ENCODE results near the gene TAF1L.
"Not testable (repeated sequence)": the region's sequence is repeated elsewhere in the genome, so short reads cannot be mapped to it uniquely, and the experiment has no call there.

The TAF1L gene, protein sequence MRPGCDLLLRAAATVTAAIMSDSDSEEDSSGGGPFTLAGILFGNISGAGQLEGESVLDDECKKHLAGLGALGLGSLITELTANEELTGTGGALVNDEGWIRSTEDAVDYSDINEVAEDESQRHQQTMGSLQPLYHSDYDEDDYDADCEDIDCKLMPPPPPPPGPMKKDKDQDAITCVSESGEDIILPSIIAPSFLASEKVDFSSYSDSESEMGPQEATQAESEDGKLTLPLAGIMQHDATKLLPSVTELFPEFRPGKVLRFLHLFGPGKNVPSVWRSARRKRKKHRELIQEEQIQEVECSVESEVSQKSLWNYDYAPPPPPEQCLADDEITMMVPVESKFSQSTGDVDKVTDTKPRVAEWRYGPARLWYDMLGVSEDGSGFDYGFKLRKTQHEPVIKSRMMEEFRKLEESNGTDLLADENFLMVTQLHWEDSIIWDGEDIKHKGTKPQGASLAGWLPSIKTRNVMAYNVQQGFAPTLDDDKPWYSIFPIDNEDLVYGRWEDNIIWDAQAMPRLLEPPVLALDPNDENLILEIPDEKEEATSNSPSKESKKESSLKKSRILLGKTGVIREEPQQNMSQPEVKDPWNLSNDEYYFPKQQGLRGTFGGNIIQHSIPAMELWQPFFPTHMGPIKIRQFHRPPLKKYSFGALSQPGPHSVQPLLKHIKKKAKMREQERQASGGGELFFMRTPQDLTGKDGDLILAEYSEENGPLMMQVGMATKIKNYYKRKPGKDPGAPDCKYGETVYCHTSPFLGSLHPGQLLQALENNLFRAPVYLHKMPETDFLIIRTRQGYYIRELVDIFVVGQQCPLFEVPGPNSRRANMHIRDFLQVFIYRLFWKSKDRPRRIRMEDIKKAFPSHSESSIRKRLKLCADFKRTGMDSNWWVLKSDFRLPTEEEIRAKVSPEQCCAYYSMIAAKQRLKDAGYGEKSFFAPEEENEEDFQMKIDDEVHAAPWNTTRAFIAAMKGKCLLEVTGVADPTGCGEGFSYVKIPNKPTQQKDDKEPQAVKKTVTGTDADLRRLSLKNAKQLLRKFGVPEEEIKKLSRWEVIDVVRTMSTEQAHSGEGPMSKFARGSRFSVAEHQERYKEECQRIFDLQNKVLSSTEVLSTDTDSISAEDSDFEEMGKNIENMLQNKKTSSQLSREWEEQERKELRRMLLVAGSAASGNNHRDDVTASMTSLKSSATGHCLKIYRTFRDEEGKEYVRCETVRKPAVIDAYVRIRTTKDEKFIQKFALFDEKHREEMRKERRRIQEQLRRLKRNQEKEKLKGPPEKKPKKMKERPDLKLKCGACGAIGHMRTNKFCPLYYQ (N-terminal part only)

GRCh38 chr9:32635362-32635761 is at the start of gene TAF1L:
TSS of gene TAF1L (minus strand) at chr9:32635669. CDS start at chr9:32635579, 90 bp downstream.
- no peak for DNase-seq

DNA sequence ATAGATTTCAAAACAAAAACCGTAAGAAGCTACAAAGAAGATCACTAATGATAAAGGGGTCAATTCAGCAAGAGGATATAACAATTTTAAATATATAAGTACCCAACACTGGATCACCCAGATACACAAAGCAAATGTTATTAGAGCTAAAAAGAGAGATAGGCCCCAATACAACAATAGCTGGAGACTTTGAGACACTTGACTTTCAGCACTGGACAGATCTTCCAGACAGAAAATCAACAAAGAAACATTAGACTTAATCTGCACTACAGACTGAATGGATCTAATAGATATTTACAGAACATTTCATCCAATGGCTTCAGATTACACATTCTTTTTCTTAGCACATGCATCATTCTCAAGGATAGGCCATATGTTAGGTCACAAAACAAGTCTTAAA is 46.3 kb upstream of the TAF1L start:
- no peak for DNase-seq

GRCh38 chr9:32677931-32678330 is 42.5 kb upstream of the TAF1L start:
- DNase-seq = no peak

DNA sequence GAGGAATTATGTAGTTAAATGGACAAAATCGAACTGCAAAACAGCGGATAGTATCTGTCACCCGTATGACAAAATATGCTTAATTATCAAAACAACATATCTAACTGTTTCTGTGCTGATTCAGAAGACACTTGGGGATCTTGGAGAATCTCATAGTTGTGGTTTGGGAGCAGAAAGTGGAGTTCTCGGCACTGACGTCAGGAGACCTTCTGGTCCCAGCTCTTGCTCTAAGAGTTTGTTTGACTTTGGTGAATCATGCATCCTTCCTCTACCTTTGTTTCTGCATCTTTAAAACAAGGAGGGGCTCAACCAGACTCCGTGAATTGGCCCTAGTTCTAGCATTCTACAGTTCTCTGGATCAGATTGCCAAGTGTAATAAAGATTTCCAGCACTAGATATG is 37.0 kb upstream of the TAF1L start:
- no peak for DNase-seq

DNA sequence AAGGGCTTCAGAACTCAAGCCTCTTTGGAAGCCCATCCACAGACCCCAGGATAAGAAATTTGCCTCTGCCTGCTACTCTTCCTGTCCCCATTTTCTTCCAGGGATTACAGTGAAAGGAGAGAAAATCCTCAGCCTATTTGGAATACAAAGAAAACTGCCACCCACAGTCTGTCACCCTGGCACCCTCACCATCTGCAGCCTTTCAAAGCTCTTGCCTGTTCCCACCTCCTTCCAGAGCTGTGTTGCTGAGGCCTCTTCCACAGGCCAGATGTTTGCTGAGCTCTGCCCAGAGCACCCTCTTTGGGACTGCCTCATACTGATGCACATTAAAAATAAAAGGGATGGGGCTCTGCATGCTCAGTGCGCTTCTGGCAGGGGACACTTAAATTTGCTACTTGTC is 35.9 kb upstream of the TAF1L start:
- DNase-seq = peak in 2 of 51 donors; percentile 29 to 43

GRCh38 chr9:32665101-32665500 is 29.6 kb upstream of the TAF1L start:
- DNase-seq = no peak

GRCh38 chr9:32663741-32664140 is 28.3 kb upstream of the TAF1L start:
- no peak for DNase-seq

DNA sequence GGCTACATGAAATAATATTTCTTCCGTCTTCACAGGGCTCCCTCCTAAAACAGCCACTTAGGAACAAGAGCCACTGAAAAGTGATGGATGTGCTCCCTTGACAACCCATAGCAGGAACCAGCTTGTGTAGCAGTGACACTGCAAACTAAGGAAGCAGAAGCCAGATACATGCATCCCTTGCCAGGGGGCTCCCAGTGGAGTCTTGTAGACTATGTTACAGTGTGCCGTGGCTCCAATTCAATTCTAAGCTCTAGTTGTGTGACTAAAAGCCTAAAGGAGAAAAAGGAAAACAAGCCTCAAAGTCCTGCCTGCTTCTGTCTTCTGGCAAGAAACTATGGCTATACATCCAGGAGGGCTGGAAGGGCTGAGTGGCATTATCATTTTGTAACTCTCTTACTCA is 12.2 kb upstream of the TAF1L start:
- DNase-seq = no peak

- DNase-seq = no peak
Observed at GRCh38 chr9:32644698-32645097, 9.2 kb upstream of the TAF1L start.

DNA sequence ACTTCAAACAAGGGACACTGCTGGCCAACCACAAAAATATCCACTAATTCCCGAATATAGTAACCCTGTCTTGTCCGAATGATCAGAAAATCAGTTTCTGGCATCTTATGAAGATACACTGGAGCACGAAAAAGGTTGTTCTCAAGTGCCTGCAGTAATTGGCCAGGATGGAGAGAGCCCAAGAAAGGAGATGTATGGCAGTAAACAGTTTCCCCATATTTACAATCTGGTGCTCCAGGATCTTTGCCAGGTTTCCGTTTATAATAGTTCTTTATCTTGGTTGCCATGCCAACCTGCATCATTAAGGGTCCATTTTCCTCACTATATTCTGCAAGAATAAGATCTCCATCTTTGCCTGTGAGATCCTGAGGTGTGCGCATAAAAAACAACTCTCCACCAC is 2.3 kb downstream of the TAF1L start:
- not testable (repeated sequence) for DNase-seq

DNA sequence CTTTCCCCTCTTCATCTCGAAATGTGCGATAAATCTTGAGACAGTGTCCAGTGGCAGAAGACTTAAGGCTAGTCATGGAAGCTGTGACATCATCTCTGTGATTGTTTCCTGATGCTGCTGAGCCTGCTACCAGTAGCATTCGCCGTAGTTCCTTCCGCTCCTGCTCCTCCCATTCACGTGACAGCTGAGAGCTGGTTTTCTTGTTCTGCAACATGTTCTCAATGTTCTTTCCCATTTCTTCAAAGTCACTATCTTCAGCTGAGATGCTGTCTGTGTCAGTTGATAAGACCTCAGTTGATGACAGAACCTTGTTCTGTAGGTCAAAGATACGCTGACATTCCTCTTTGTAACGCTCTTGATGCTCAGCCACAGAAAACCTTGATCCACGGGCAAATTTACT is 3.5 kb downstream of the TAF1L start:
- DNase-seq = no peak

DNA sequence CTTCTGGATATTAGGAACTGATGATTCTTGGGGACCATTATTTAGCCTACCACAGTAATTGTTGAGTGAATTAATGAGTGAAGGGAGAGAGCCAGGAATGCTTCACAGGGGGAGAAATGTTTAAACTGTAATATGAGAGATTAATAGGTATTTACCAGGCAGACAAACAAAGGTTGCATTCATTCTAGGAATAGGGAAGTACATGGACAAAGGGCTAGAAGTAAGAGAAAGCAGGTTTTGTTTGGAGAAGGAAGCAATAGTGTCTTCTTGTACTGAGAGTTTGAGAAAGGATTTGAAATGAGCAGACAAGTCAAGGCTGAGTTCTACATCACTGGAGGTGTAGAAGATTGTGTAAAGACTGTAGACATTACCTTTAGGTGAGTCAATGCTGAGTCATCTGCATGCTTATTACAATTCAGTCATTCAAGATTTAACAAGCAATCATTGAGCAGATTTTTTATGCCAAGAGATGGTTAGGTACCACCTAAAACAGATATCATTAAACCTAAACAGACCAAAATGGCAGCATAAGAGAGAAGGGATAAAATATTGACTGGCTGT is 8.0 kb downstream of the TAF1L start:
- DNase-seq = no peak

GRCh38 chr9:32625320-32625719 is 10.1 kb downstream of the TAF1L start:
- DNase-seq = no peak

DNA sequence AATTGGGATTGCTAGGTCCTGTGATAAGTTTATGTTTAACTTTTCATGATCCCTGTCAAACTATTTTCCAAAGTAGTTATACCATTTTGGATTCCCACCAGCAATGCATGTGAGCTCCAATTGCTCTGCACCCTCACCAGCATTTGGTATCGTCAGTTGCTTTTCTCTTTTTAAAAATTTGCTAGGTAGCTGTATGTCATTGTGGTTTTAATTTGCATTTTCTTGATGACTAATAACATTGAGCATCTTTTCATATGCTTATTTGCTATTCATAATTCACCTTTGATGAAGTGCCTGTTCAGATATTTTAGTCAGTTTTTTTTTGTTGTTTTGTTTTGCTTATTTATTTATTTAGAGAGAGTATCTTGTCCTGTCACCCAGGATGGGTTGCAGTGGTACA is 12.5 kb downstream of the TAF1L start:
- DNase-seq = no peak

- no peak for DNase-seq
Observed at GRCh38 chr9:32618261-32618660, 17.2 kb downstream of the TAF1L start.

DNA sequence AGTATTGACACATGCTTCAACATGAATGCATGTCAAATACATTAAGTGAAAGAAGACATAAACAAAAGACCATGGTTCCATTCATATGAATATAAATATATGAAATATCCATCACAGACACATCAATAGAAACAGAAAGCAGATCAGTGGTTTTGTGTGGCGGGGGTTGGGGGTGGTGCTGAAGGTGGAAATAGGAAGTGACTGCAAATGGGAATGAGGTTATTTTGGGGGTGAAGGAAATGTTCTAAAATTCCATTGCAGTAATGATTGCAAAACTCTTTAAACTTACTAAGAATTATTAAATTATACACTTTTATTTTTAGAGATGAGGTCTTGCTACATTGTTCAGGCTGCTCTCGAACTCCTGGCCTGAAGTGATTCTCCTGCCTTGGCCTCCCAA is 28.7 kb downstream of the TAF1L start:
- DNase-seq = no peak

GRCh38 chr9:32603914-32604852 is 31.3 kb downstream of the TAF1L start:
- DNase-seq = peak in 1 of 51 donors; percentile 0

DNA sequence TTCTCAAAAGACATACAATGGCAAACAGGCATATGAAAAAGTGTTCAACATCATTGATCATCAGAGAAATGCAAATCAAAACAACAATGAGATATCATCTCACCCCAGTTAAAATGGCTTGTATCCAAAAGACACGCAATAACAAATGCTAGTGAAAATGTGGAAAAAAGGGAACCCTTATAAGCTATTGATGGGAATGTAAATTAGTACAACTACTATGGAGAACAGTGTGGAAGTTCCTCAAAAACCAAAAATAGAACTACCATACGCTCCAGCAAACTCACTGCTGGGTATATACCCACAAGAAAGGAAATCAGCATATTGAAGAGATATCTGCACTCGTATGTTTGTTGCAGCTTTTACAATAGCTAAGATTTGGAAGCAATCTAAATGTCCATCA is 36.4 kb downstream of the TAF1L start:
- DNase-seq = not testable (repeated sequence)

GRCh38 chr9:32596936-32597335 is 38.5 kb downstream of the TAF1L start:
- no peak for DNase-seq

All from hypothalamus (tissue), 51 donors.